DOHH2 (cell line): ENCODE data around the gene SCAF4.

ENCODE experiments used
- H3F3A ChIP-seq: fragments of 200-600 bp; sonication (generic), shearing (Covaris generic); 2 replicates; pipeline ENCODE4 v1.6.0; 2016; ENCODE audit warnings: antibody characterized with exemption, mild to moderate bottlenecking; ENCODE audit not compliant: control insufficient read depth, insufficient read depth
- H3K27ac ChIP-seq: fragments of 200-600 bp; sonication (generic); 2 replicates; pipeline ENCODE4 v1.5.1; 2014; ENCODE audit warnings: low read depth, mild to moderate bottlenecking, low read length, moderate library complexity
- H3K27me3 ChIP-seq: fragments of 200-600 bp; sonication (generic); 2 replicates; pipeline ENCODE4 v1.6.1; 2014; ENCODE audit warnings: mild to moderate bottlenecking, low read length, mixed read lengths; ENCODE audit not compliant: control insufficient read depth
- H3K36me3 ChIP-seq: fragments of 200-600 bp; sonication (generic); 2 replicates; pipeline ENCODE4 v1.6.1; 2014; ENCODE audit warnings: mild to moderate bottlenecking, low read length, moderate library complexity, mixed read lengths; ENCODE audit not compliant: control insufficient read depth
- H3K4me1 ChIP-seq: fragments of 200-600 bp; sonication (generic); 2 replicates; pipeline ENCODE4 v1.6.1; 2014; ENCODE audit warnings: mild to moderate bottlenecking, low read length, mixed read lengths; ENCODE audit not compliant: control insufficient read depth
- H3K4me2 ChIP-seq: fragments of 200-600 bp; sonication (generic); 2 replicates; pipeline ENCODE4 v1.6.0; 2014; ENCODE audit warnings: mild to moderate bottlenecking, low read length, moderate library complexity
- H3K4me3 ChIP-seq: fragments of 200-600 bp; sonication (generic); 2 replicates; pipeline ENCODE4 v1.5.1; 2014; ENCODE audit warnings: mild to moderate bottlenecking, low read length, mixed read lengths
- H3K79me2 ChIP-seq: fragments of 200-600 bp; sonication (generic); 2 replicates; pipeline ENCODE4 v1.6.1; 2014; ENCODE audit warnings: mild to moderate bottlenecking, low read length, mixed read lengths; ENCODE audit not compliant: control insufficient read depth
- H3K9me2 ChIP-seq: fragments of 200-600 bp; sonication (generic); replicated peaks from 2 replicates; pipeline ENCODE4 v1.6.1; 2014; ENCODE audit warnings: mild to moderate bottlenecking, low read length, mixed read lengths; ENCODE audit not compliant: control insufficient read depth
- H3K9me3 ChIP-seq: fragments of 200-600 bp; sonication (generic); 2 replicates; pipeline ENCODE4 v1.6.1; 2014; ENCODE audit warnings: antibody characterized with exemption, low read length, mixed read lengths; ENCODE audit not compliant: control insufficient read depth, insufficient read depth
- H4K20me1 ChIP-seq: fragments of 200-600 bp; sonication (generic); 2 replicates; pipeline ENCODE4 v1.6.0; 2014; ENCODE audit warnings: low read depth, mild to moderate bottlenecking, antibody characterized with exemption, low read length, moderate library complexity; ENCODE audit not compliant: control insufficient read depth, insufficient read depth
- EZH2phosphoT487 ChIP-seq: fragments of 200-600 bp; sonication (generic); IDR thresholded peaks from 2 replicates; pipeline ENCODE4 v1.6.1; 2017; ENCODE audit warnings: borderline replicate concordance, mild to moderate bottlenecking, antibody characterized with exemption, low read length, moderate library complexity, mixed read lengths
- TF ChIP-seq, protein P1 (sequence below): fragments of 200-600 bp; sonication (generic); IDR thresholded peaks from one replicate; pipeline ENCODE4 v1.5.1; 2014; ENCODE audit warnings: antibody characterized with exemption, mild to moderate bottlenecking, low read depth, low read length; ENCODE audit not compliant: poor library complexity, severe bottlenecking

Gene SCAF4

GRCh38 chr21:31700040-31700439 lies 31.9 kb downstream of the SCAF4 start:
- H3K4me3 ChIP-seq = no peak overlapping the region
- no peak overlapping the region for H3K4me2 ChIP-seq
- H3F3A ChIP-seq = peaks cover 11% of the 10 kb centered on the region
- H3K9me3 ChIP-seq = no peaks in the 10 kb centered on the region
- no peaks in the 10 kb centered on the region for H3K4me1 ChIP-seq
- peaks cover 98% of the 10 kb centered on the region for H3K36me3 ChIP-seq
- no peaks in the 10 kb centered on the region for H3K27me3 ChIP-seq
- H3K27ac ChIP-seq = no peak overlapping the region
- no peak for TF ChIP-seq EZH2phosphoT487
- TF ChIP-seq, protein P1, sequence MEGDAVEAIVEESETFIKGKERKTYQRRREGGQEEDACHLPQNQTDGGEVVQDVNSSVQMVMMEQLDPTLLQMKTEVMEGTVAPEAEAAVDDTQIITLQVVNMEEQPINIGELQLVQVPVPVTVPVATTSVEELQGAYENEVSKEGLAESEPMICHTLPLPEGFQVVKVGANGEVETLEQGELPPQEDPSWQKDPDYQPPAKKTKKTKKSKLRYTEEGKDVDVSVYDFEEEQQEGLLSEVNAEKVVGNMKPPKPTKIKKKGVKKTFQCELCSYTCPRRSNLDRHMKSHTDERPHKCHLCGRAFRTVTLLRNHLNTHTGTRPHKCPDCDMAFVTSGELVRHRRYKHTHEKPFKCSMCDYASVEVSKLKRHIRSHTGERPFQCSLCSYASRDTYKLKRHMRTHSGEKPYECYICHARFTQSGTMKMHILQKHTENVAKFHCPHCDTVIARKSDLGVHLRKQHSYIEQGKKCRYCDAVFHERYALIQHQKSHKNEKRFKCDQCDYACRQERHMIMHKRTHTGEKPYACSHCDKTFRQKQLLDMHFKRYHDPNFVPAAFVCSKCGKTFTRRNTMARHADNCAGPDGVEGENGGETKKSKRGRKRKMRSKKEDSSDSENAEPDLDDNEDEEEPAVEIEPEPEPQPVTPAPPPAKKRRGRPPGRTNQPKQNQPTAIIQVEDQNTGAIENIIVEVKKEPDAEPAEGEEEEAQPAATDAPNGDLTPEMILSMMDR = no peak
- H4K20me1 ChIP-seq = peaks cover 8% of the 10 kb centered on the region; the same call in 1 of the 2 replicates
- peaks cover 66% of the 10 kb centered on the region for H3K79me2 ChIP-seq
- H3K9me2 ChIP-seq = no peaks in the 10 kb centered on the region

- Histone ChIP-seq H4K20me1 (0 out of 2 replicates have a peak, but pooled peaks cover 4% of the 10 kb centered on the region), H3K4me2 (no peak overlapping the region), H3K4me3 (no peak overlapping the region), H3K4me1 (no peaks in the 10 kb centered on the region), H3K9me2 (no peaks in the 10 kb centered on the region), H3K27ac (no peak overlapping the region), H3K27me3 (no peaks in the 10 kb centered on the region), H3K79me2 (peaks cover 51% of the 10 kb centered on the region), H3F3A (peaks cover 14% of the 10 kb centered on the region), H3K36me3 (peaks cover 98% of the 10 kb centered on the region), H3K9me3 (no peaks in the 10 kb centered on the region)
- no peak for TF ChIP-seq EZH2phosphoT487
- TF ChIP-seq, protein P1 = no peak
Measured at GRCh38 chr21:31698461-31698860, 33.5 kb downstream of the SCAF4 start.

DNA sequence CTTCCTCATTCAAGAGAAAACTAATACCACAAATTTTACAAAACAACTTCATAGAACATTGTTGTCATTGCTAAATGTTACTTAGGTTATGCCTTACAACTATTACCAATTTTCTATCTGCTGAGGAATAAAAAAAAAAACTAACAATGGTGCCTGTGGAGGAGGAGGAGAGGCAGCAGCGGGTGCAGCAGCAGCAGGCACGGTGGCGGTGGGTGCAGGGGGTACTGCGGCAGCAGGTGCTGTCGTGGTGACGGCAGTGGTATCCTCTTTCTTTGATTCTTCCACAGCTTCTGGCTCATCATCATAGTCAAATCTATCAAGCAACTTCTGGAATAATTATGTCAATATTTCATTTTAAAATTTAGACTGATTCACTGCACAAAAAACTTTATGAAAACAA lies 35.5 kb downstream of the SCAF4 start:
- no peak overlapping the region for H3K27ac ChIP-seq
- 0 out of 2 replicates have a peak, but pooled peaks cover 4% of the 10 kb centered on the region for H4K20me1 ChIP-seq
- TF ChIP-seq, protein P1 = no peak
- TF ChIP-seq EZH2phosphoT487 = no peak
- H3K9me3 ChIP-seq = no peaks in the 10 kb centered on the region
- H3K4me2 ChIP-seq = no peak overlapping the region
- peaks cover 98% of the 10 kb centered on the region for H3K36me3 ChIP-seq
- H3K9me2 ChIP-seq = no peaks in the 10 kb centered on the region
- H3K79me2 ChIP-seq = peaks cover 46% of the 10 kb centered on the region
- peaks cover 12% of the 10 kb centered on the region for H3F3A ChIP-seq
- H3K4me3 ChIP-seq = no peak overlapping the region
- H3K4me1 ChIP-seq = no peaks in the 10 kb centered on the region
- no peaks in the 10 kb centered on the region for H3K27me3 ChIP-seq
